Measurements from ENCODE around the gene BHLHE41. TPM values are rescaled to one million over a fixed set of nuclear protein-coding genes. Genes with fewer than 3 reads are reported as not detected.

Gene BHLHE41
- polyA plus RNA-seq, 1 donor from 2014 or later, result not detected

- H4K20me1 ChIP-seq (ENCODE audit: insufficient read depth), result no peaks in the 10 kb centered on the region
- H3K79me2 ChIP-seq (replicated peaks; ENCODE audit: insufficient read depth, low read length), result no peaks in the 10 kb centered on the region
- TF ChIP-seq POLR2AphosphoS5 (IDR thresholded peaks at IDR 0.05) (no peak), RAD21 (conservative IDR thresholded peaks at IDR 0.05) (no peak), CTCF (IDR thresholded peaks at IDR 0.05; ENCODE audit: poor library complexity, severe bottlenecking) (no peak), TAF1 (IDR thresholded peaks at IDR 0.05; ENCODE audit: low read depth) (no peak), EP300 (conservative IDR thresholded peaks at IDR 0.05; ENCODE audit: poor library complexity, severe bottlenecking) (no peak), MXI1 (conservative IDR thresholded peaks at IDR 0.05; ENCODE audit: poor library complexity, severe bottlenecking) (no peak), REST (IDR thresholded peaks at IDR 0.05; ENCODE audit: borderline replicate concordance) (no peak), SMC3 (conservative IDR thresholded peaks at IDR 0.05; ENCODE audit: poor library complexity) (no peak), EZH2 (IDR thresholded peaks at IDR 0.05; ENCODE audit: borderline replicate concordance, insufficient read depth, low read length, poor library complexity, severe bottlenecking) (no peak)
- no peak overlapping the region for H3K4me3 ChIP-seq (ENCODE audit: low read length)
- H3K9me2 ChIP-seq (ENCODE audit: insufficient read depth, low read length), result no peaks in the 10 kb centered on the region
- no peak overlapping the region for H2AFZ ChIP-seq (ENCODE audit: low read depth, low read length)
- H3K9me3 ChIP-seq (ENCODE audit: low read length), result no peaks in the 10 kb centered on the region
- H3K9ac ChIP-seq (ENCODE audit: low read length), result no peak overlapping the region
- no peaks in the 10 kb centered on the region for H3F3A ChIP-seq (ENCODE audit: insufficient read depth, low read length, poor library complexity, severe bottlenecking)
- no peak overlapping the region for H3K4me2 ChIP-seq (ENCODE audit: low read length)
- H3K27ac ChIP-seq (ENCODE audit: low read length), result no peak overlapping the region
- no peaks in the 10 kb centered on the region for H3K36me3 ChIP-seq (ENCODE audit: insufficient read depth, low read length)
- no peaks in the 10 kb centered on the region for H3K27me3 ChIP-seq (ENCODE audit: insufficient read depth, low read depth, low read length)
These were observed 26.1 kb upstream of the BHLHE41 start for GRCh38 chr12:26150736-26151450.

- H3K79me2 ChIP-seq (replicated peaks; ENCODE audit: insufficient read depth, low read length), result no peaks in the 10 kb centered on the region
- no peaks in the 10 kb centered on the region for H3K9me3 ChIP-seq (ENCODE audit: low read length)
- no peaks in the 10 kb centered on the region for H3K36me3 ChIP-seq (ENCODE audit: insufficient read depth, low read length)
- H2AFZ ChIP-seq (ENCODE audit: low read depth, low read length), result no peak overlapping the region
- no peaks in the 10 kb centered on the region for H4K20me1 ChIP-seq (ENCODE audit: insufficient read depth)
- H3K9ac ChIP-seq (ENCODE audit: low read length), result no peak overlapping the region
- no peak overlapping the region for H3K27ac ChIP-seq (ENCODE audit: low read length)
- H3K4me3 ChIP-seq (ENCODE audit: low read length), result no peak overlapping the region
- H3K9me2 ChIP-seq (ENCODE audit: insufficient read depth, low read length), result no peaks in the 10 kb centered on the region
- H3K4me2 ChIP-seq (ENCODE audit: low read length), result no peak overlapping the region
- no peaks in the 10 kb centered on the region for H3F3A ChIP-seq (ENCODE audit: insufficient read depth, low read length, poor library complexity, severe bottlenecking)
- no peak for TF ChIP-seq MXI1 (conservative IDR thresholded peaks at IDR 0.05; ENCODE audit: poor library complexity, severe bottlenecking)
- no peak for TF ChIP-seq RAD21 (conservative IDR thresholded peaks at IDR 0.05)
- H3K27me3 ChIP-seq (ENCODE audit: insufficient read depth, low read depth, low read length), result no peaks in the 10 kb centered on the region
These were observed 25.2 kb upstream of the BHLHE41 start for GRCh38 chr12:26149968-26150500.

Measured in neural cell (in vitro differentiated cells).